Astrocyte of the cerebellum (primary cell): ENCODE results near the gene LRG1.

ENCODE experiments used
- DNase-seq: peaks from one replicate; pipeline ENCODE4 v3.0.0-alpha.2; 2011; ENCODE audit warnings: low read depth
- H3K4me3 ChIP-seq: 2 replicates; pipeline ENCODE4 v1.5.1; 2011; ENCODE audit warnings: mild to moderate bottlenecking, low read depth, low read length, moderate library complexity
- CTCF ChIP-seq: IDR thresholded peaks from 2 replicates; pipeline ENCODE4 v1.5.1; 2012; ENCODE audit warnings: low read length, low read depth, moderate library complexity, mild to moderate bottlenecking; ENCODE audit errors: missing control alignments
- in situ Hi-C: cut with HindIII; loops from 2 replicates; pipeline ENCODE4 v1.10.0; 2017; ENCODE audit warnings: low sequenced_read_pairs

The LRG1 gene

DNA sequence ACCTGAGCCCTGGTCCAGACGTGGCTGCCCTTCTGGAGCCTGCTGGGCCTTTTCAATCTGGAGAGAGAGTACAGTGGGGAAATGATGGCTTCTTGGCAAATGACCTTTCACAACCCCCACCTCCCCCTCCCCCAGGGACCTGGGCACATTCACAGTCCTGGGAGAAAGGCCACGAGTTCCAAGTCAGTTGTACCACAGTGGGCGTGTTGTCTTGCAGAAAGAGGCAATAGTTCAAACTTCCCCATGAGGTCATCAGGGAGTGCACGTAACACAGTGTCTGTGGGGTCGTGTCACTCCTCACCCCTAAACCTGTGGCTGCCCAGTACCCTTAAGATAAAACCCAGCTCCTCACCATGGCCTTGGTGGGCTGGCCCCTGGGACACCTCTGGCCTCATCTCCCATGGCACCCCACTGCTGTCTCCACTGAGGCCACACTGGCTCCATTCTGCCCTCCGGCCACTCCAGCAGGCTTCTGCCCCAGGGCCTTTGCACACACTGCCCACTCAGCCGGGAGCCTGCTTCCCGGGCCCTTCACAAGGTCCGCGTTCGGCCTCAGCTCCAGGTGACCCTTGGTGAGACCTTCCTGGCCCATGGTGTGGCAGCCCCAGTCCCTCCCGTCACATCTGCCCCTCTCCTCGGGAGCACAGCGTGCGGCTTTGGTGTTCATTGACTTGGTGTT lies 34.8 kb downstream of the LRG1 start:
- no peak for DNase-seq
- TF ChIP-seq CTCF: no peak

DNA sequence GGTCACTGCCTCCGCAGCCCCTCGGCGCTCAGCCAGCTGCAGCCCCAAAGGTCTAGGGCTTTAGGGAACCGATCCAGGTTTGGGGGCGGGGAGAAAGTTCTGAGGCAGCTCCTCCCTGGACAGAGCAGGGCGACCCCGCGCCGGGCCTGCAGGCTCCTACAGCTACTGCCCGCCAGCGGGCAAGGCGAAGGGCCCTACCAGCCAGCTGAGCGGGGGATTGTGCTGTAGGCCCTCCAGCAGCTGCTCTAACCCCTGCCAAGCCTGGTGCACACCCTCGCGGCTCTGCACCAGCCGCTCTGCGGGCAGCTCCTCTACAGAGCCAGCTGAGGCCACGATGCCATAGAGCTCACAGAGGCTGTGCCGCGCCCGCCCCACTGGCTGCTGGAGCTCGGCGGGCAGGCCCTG lies 35.5 kb downstream of the LRG1 start:
- in situ Hi-C loops: no loop called here
- no peak for TF ChIP-seq CTCF
- H3K4me3 ChIP-seq: no peak overlapping the region
- DNase-seq: no peak

More for the DNA sequence above, 34.8 kb downstream of the LRG1 start:
- H3K4me3 ChIP-seq: no peak overlapping the region
- in situ Hi-C loops: no loop called here

DNA sequence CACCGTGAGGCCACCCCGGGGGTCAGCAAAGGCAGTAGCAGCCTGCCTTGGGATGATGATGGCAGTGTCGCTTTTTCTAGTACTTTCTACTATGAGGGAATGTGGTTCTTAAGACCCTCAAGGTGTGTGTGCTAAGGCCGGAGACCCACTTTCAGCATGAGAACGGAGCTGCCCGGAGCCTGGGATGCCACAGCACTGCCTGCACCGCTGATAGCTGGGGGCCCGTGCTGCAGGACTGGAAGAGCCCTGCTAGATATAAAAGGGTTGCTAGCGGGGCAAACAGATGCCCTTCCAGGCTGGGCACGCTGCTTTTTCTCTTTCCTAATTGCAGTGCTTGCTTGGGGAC lies 36.0 kb downstream of the LRG1 start:
- no peak for DNase-seq
- no peak overlapping the region for H3K4me3 ChIP-seq
- no peak for TF ChIP-seq CTCF
- in situ Hi-C loops: no loop called here

DNA sequence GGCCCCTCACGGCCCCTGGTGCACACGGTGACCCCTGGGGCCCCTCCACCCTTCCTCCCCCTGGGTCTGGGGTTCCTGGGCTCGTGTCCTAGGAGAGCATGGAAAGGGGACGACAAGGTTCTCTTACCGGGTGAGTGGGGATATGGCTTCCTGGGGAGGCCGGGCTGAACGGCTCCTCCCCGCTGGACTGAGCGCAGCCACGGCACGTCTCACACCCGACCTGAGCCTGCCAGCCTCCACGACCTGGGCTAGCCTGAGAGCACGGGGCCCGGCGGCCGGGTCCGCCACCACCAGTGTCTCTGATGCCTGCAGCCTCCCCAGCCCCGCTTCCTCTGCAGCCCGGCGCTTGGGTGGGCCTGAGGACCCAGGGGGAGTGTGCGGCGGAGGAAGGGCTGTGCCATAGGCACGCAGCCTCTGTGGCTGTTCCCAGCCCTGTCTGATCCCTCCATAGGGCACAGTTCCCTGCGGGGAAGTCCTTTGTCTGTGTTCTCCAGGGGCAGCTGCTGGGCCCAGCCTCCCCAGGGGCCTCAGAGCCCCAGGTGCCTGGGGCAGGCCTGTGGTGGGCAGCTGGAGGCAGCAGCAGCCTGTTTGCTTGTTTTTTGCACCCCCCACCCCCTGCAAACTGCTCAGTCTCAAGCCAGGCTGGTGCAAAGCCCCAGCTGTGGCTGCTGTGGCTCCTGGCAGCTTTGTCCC lies 36.6 kb downstream of the LRG1 start:
- no peak overlapping the region for H3K4me3 ChIP-seq
- no peak for TF ChIP-seq CTCF
- in situ Hi-C loops: no loop called here
- no peak for DNase-seq

GRCh38 chr19:4502282-4503131 lies 37.3 kb downstream of the LRG1 start:
- no peak overlapping the region for H3K4me3 ChIP-seq
- in situ Hi-C loops: no loop called here
- no peak for TF ChIP-seq CTCF
- no peak for DNase-seq

- in situ Hi-C loops: no loop called here
- no peak overlapping the region for H3K4me3 ChIP-seq
- no peak for TF ChIP-seq CTCF
- no peak for DNase-seq
These were observed 38.1 kb downstream of the LRG1 start for GRCh38 chr19:4501691-4502090.
